Neural cell (in vitro differentiated cells): ENCODE data around the gene SNRNP70. TPM values are rescaled to one million over a fixed set of nuclear protein-coding genes. Genes with fewer than 3 reads are reported as not detected.

Experiments used
- H2AFZ ChIP-seq: fragments of 200-600, 300-800 bp; sonication (generic), shearing (Covaris generic); 2 replicates; pipeline ENCODE4 v1.6.0; 2014; ENCODE audit warnings: low read depth, mild to moderate bottlenecking, antibody characterized with exemption, low read length, moderate library complexity
- H3F3A ChIP-seq: fragments of 200-600 bp; shearing (Covaris generic); 2 replicates; pipeline ENCODE4 v1.6.1; 2016; ENCODE audit warnings: mild to moderate bottlenecking, moderate library complexity, mixed read lengths, antibody characterized with exemption, low read length; ENCODE audit not compliant: insufficient read depth, poor library complexity, severe bottlenecking
- H3K27ac ChIP-seq: fragments of 200-600, 300-800 bp; sonication (generic), shearing (Covaris generic); 2 replicates; pipeline ENCODE4 v1.5.1; 2014; ENCODE audit warnings: mild to moderate bottlenecking, low read length, moderate library complexity
- H3K27me3 ChIP-seq: fragments of 300-800, 200-600 bp; sonication (generic), shearing (Covaris generic); 2 replicates; pipeline ENCODE4 v1.6.0; 2014; ENCODE audit warnings: mild to moderate bottlenecking, low read depth, low read length, moderate library complexity; ENCODE audit not compliant: insufficient read depth
- H3K36me3 ChIP-seq: fragments of 300-800, 200-600 bp; sonication (generic), shearing (Covaris generic); 2 replicates; pipeline ENCODE4 v1.5.1; 2014; ENCODE audit warnings: mild to moderate bottlenecking, antibody characterized with exemption, low read length, moderate library complexity; ENCODE audit not compliant: insufficient read depth
- H3K4me2 ChIP-seq: fragments of 300-800, 200-600 bp; sonication (generic), shearing (Covaris generic); 2 replicates; pipeline ENCODE4 v1.6.0; 2014; ENCODE audit warnings: mild to moderate bottlenecking, low read length
- H3K4me3 ChIP-seq: fragments of 300-800, 200-600 bp; sonication (generic), shearing (Covaris generic); 2 replicates; pipeline ENCODE4 v1.5.1; 2014; ENCODE audit warnings: mild to moderate bottlenecking, low read length, moderate library complexity
- H3K79me2 ChIP-seq: fragments of 200-600 bp; shearing (Covaris generic); replicated peaks from 2 replicates; pipeline ENCODE4 v1.6.0; 2014; ENCODE audit warnings: mild to moderate bottlenecking, low read length, moderate library complexity; ENCODE audit not compliant: insufficient read depth
- H3K9ac ChIP-seq: fragments of 300-800, 200-600 bp; sonication (generic), shearing (Covaris generic); 2 replicates; pipeline ENCODE4 v1.6.1; 2016; ENCODE audit warnings: mild to moderate bottlenecking, low read length, mixed read lengths
- H3K9me2 ChIP-seq: fragments of 200-600 bp; shearing (Covaris generic); 2 replicates; pipeline ENCODE4 v1.6.1; 2016; ENCODE audit warnings: mild to moderate bottlenecking, low read length, mixed read lengths; ENCODE audit not compliant: insufficient read depth
- H3K9me3 ChIP-seq: fragments of 200-600, 300-800 bp; sonication (generic), shearing (Covaris generic); 2 replicates; pipeline ENCODE4 v1.6.1; 2016; ENCODE audit warnings: mild to moderate bottlenecking, mixed run types, low read length, moderate library complexity, mixed read lengths
- H4K20me1 ChIP-seq: fragments of 200-600 bp; shearing (Covaris generic); 2 replicates; pipeline ENCODE4 v1.6.1; 2016; ENCODE audit warnings: mild to moderate bottlenecking, mixed run types; ENCODE audit not compliant: insufficient read depth
- EP300 ChIP-seq: fragments of 450-650 bp; conservative IDR thresholded peaks from 2 replicates; pipeline ENCODE4 v1.6.1; 2014; ENCODE audit warnings: antibody characterized with exemption, mild to moderate bottlenecking, moderate library complexity; ENCODE audit not compliant: poor library complexity, severe bottlenecking
- EZH2 ChIP-seq: fragments of 200-600, 300-800 bp; shearing (Covaris generic), sonication (generic); IDR thresholded peaks from 2 replicates; pipeline ENCODE4 v1.6.1; 2014; ENCODE audit warnings: antibody characterized with exemption, low read length, borderline replicate concordance, mild to moderate bottlenecking; ENCODE audit not compliant: insufficient read depth, poor library complexity, severe bottlenecking
- MXI1 ChIP-seq: fragments of 450-650 bp; conservative IDR thresholded peaks from 2 replicates; pipeline ENCODE4 v1.6.1; 2014; ENCODE audit warnings: antibody characterized with exemption, mild to moderate bottlenecking; ENCODE audit not compliant: poor library complexity, severe bottlenecking
- POLR2AphosphoS5 ChIP-seq: IDR thresholded peaks from 2 replicates; pipeline ENCODE4 v1.6.1; 2012
- RAD21 ChIP-seq: fragments of 450-650 bp; conservative IDR thresholded peaks from 2 replicates; pipeline ENCODE4 v1.6.1; 2014; ENCODE audit warnings: antibody characterized with exemption, mild to moderate bottlenecking, moderate library complexity
- SMC3 ChIP-seq: fragments of 450-650 bp; conservative IDR thresholded peaks from 2 replicates; pipeline ENCODE4 v1.6.1; 2014; ENCODE audit warnings: antibody characterized with exemption, mild to moderate bottlenecking, moderate library complexity; ENCODE audit not compliant: poor library complexity
- TAF1 ChIP-seq: IDR thresholded peaks from 2 replicates; pipeline ENCODE4 v1.6.1; 2012; ENCODE audit warnings: low read depth
- polyA plus RNA-seq: library from polyadenylated mRNA; depleted of rRNA; stranded (reverse); fragments of >200 nt; gene quantifications from 2 replicates; pipeline ENCODE4 v1.2.3, GENCODE V29; 2014
- TF ChIP-seq, protein P1 (sequence below): IDR thresholded peaks from 2 replicates; pipeline ENCODE4 v1.6.1; 2012; ENCODE audit warnings: borderline replicate concordance
- TF ChIP-seq, protein P2 (sequence below): fragments of 450-650 bp; IDR thresholded peaks from 2 replicates; pipeline ENCODE4 v1.5.1; 2014; ENCODE audit warnings: antibody characterized with exemption, mild to moderate bottlenecking, moderate library complexity; ENCODE audit not compliant: poor library complexity, severe bottlenecking

Gene SNRNP70
- polyA plus RNA-seq, 1 donor from 2014 or later = 721 TPM

- H3F3A ChIP-seq = no peaks in the 10 kb centered on the region
- peak; percentile 87 for TF ChIP-seq MXI1
- TF ChIP-seq, protein P1, sequence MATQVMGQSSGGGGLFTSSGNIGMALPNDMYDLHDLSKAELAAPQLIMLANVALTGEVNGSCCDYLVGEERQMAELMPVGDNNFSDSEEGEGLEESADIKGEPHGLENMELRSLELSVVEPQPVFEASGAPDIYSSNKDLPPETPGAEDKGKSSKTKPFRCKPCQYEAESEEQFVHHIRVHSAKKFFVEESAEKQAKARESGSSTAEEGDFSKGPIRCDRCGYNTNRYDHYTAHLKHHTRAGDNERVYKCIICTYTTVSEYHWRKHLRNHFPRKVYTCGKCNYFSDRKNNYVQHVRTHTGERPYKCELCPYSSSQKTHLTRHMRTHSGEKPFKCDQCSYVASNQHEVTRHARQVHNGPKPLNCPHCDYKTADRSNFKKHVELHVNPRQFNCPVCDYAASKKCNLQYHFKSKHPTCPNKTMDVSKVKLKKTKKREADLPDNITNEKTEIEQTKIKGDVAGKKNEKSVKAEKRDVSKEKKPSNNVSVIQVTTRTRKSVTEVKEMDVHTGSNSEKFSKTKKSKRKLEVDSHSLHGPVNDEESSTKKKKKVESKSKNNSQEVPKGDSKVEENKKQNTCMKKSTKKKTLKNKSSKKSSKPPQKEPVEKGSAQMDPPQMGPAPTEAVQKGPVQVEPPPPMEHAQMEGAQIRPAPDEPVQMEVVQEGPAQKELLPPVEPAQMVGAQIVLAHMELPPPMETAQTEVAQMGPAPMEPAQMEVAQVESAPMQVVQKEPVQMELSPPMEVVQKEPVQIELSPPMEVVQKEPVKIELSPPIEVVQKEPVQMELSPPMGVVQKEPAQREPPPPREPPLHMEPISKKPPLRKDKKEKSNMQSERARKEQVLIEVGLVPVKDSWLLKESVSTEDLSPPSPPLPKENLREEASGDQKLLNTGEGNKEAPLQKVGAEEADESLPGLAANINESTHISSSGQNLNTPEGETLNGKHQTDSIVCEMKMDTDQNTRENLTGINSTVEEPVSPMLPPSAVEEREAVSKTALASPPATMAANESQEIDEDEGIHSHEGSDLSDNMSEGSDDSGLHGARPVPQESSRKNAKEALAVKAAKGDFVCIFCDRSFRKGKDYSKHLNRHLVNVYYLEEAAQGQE = peak; percentile 45
- TF ChIP-seq RAD21 = no peak
- TF ChIP-seq POLR2AphosphoS5 = peak; percentile 77
- H3K9me3 ChIP-seq = no peaks in the 10 kb centered on the region
- H3K27ac ChIP-seq = peak overlapping the region; percentile 78
- H3K79me2 ChIP-seq = no peaks in the 10 kb centered on the region
- H3K36me3 ChIP-seq = no peaks in the 10 kb centered on the region
- peak overlapping the region; percentile 79 for H3K9ac ChIP-seq
- no peaks in the 10 kb centered on the region for H3K9me2 ChIP-seq
- no peaks in the 10 kb centered on the region for H4K20me1 ChIP-seq
- peak overlapping the region; percentile 96 for H3K4me3 ChIP-seq
- H2AFZ ChIP-seq = peak overlapping the region; percentile 37
- H3K27me3 ChIP-seq = no peaks in the 10 kb centered on the region
- H3K4me2 ChIP-seq = peak overlapping the region; percentile 76
Observed at GRCh38 chr19:49149652-49150105, 64.4 kb downstream of the SNRNP70 start.

DNA sequence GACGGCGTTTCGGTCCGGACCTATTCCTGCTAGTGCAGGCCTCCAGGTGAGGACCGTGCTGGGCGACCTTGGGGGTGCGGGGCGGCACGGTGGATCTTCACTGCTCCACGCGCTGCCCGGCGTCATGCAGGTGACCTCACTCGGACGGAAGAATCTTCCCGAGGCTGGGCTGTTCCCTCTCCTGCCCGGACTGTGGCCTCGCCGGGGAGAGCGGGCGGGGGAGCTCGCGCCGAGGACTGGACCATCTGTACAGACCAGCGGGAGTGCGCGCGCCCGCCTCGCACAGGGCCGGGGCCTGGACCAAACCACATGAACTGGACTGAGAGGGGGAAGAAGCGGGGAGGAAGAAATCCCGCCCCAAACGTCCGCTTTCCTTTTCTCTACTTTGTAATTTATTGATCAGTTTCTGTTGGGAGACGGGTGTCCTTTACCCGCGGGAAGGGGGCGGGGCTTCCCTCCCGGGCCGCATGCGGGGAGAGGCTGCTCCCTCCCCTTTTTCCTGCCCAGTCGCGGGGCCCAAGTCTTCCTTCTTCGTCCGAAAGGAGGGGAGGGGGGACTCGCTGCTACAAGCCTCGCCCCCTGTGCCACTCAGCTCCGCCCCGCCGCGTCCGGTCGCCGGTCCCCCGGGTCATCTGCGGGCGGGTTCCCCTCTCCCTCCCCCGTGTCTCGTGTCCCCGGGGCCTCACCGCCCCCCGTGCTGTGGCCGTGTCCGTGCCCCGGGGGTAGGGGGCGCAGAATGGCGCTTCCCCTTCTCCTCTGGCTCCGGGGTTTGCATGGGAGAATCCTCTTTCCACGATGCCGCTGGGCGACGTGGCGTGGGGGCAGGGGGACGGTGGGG lies 65.1 kb downstream of the SNRNP70 start:
- H3F3A ChIP-seq = no peaks in the 10 kb centered on the region
- no peaks in the 10 kb centered on the region for H4K20me1 ChIP-seq
- peak overlapping the region; percentile 76 for H3K4me2 ChIP-seq
- H3K36me3 ChIP-seq = no peaks in the 10 kb centered on the region
- no peaks in the 10 kb centered on the region for H3K27me3 ChIP-seq
- TF ChIP-seq SMC3 (no peak), TAF1 (peak; percentile 60), MXI1 (peak; percentile 53), POLR2AphosphoS5 (no peak)
- peak overlapping the region; percentile 37 for H2AFZ ChIP-seq
- peak overlapping the region; percentile 78 for H3K27ac ChIP-seq
- H3K9me2 ChIP-seq = no peaks in the 10 kb centered on the region
- H3K9ac ChIP-seq = peak overlapping the region; percentile 79
- H3K9me3 ChIP-seq = no peaks in the 10 kb centered on the region
- no peaks in the 10 kb centered on the region for H3K79me2 ChIP-seq
- H3K4me3 ChIP-seq = peak overlapping the region; percentile 96

DNA sequence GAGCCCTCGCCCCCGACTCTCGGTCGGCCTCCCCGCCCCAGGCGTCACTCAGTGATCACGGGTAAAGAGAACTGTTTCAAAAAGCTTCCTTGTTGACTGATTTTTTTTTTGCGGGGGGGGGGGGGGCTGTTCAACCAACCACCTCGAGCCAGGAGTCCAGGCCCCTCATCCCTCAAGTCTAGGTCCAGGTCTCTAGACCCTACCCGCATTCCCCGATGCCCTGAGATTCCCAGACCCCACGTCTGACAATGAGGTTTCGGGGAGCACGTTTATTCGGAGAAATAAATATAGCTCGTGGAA lies 65.6 kb downstream of the SNRNP70 start:
- Histone ChIP-seq H3K9me2 (no peaks in the 10 kb centered on the region), H3F3A (no peaks in the 10 kb centered on the region), H3K4me2 (peak overlapping the region; percentile 76), H3K27me3 (no peaks in the 10 kb centered on the region), H3K9ac (peak overlapping the region; percentile 79), H3K79me2 (no peaks in the 10 kb centered on the region), H3K27ac (peak overlapping the region; percentile 78), H4K20me1 (no peaks in the 10 kb centered on the region), H3K9me3 (no peaks in the 10 kb centered on the region), H2AFZ (no peak overlapping the region), H3K4me3 (peak overlapping the region; percentile 96), H3K36me3 (no peaks in the 10 kb centered on the region)
- no peak for TF ChIP-seq EZH2
- TF ChIP-seq, protein P1 = no peak
- TF ChIP-seq RAD21 = no peak
- no peak for TF ChIP-seq POLR2AphosphoS5
- no peak for TF ChIP-seq EP300
- TF ChIP-seq TAF1 = no peak
- TF ChIP-seq, protein P2, sequence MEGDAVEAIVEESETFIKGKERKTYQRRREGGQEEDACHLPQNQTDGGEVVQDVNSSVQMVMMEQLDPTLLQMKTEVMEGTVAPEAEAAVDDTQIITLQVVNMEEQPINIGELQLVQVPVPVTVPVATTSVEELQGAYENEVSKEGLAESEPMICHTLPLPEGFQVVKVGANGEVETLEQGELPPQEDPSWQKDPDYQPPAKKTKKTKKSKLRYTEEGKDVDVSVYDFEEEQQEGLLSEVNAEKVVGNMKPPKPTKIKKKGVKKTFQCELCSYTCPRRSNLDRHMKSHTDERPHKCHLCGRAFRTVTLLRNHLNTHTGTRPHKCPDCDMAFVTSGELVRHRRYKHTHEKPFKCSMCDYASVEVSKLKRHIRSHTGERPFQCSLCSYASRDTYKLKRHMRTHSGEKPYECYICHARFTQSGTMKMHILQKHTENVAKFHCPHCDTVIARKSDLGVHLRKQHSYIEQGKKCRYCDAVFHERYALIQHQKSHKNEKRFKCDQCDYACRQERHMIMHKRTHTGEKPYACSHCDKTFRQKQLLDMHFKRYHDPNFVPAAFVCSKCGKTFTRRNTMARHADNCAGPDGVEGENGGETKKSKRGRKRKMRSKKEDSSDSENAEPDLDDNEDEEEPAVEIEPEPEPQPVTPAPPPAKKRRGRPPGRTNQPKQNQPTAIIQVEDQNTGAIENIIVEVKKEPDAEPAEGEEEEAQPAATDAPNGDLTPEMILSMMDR = no peak
- no peak for TF ChIP-seq SMC3
- no peak for TF ChIP-seq MXI1
